HS-27A (cell line): Measurements from ENCODE around the gene ACTN4.
"Not testable (repeated sequence)": the region's sequence is repeated elsewhere in the genome, so short reads cannot be mapped to it uniquely, and the experiment has no call there.

Experiments used
- DNase-seq: peaks from one replicate; pipeline ENCODE4 v3.0.0-alpha.2; 2012; ENCODE audit warnings: low read depth, missing footprints

ACTN4 gene

GRCh38 chr19:38770228-38770948, 122.9 kb downstream of the ACTN4 start:
- DNase-seq, result not testable (repeated sequence)

DNA sequence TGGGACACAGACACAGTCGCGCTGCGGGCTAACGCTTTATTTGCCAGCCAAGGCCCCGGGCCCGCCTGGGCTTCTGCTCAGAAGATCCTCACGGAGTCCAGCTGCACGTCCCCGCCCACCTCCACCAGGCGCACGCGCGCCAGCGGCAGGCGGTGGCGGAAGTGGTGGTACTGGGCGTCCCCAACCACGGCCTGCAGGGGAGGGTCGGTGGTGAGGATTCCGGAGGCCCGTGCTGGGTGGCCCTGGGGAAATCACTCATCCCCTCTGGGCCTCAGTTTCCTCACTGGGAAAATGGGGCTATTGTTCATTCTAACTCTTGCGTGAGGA, 123.5 kb downstream of the ACTN4 start:
- DNase-seq, result not testable (repeated sequence)

DNA sequence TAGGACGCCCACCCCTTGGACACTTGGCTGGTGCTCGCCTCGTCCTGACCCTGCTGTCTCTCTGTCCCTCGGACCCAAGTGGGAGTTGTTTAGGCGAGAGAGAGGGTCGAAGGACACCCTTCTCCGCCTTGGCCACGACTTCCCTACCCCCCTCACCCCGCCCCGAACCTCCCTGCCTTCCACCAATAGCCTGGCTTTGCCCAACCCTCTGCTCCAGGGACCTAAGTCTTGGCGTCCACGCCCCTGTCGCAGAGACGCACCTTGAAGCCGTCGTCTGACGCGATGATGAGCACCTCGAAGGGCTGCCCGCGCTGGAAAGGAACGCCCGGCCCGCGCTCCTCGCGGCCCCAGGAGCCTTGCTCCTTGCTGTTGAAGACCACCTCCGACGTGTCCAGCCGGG, 124.1 kb downstream of the ACTN4 start:
- DNase-seq, result not testable (repeated sequence)

- DNase-seq, result no peak
Measured at GRCh38 chr19:38773469-38774177, 126.2 kb downstream of the ACTN4 start, which contains the start of gene LGALS7. Gene LGALS7 (minus strand): TSS chr19:38773517. CDS start chr19:38773492, 25 bp downstream.

DNA sequence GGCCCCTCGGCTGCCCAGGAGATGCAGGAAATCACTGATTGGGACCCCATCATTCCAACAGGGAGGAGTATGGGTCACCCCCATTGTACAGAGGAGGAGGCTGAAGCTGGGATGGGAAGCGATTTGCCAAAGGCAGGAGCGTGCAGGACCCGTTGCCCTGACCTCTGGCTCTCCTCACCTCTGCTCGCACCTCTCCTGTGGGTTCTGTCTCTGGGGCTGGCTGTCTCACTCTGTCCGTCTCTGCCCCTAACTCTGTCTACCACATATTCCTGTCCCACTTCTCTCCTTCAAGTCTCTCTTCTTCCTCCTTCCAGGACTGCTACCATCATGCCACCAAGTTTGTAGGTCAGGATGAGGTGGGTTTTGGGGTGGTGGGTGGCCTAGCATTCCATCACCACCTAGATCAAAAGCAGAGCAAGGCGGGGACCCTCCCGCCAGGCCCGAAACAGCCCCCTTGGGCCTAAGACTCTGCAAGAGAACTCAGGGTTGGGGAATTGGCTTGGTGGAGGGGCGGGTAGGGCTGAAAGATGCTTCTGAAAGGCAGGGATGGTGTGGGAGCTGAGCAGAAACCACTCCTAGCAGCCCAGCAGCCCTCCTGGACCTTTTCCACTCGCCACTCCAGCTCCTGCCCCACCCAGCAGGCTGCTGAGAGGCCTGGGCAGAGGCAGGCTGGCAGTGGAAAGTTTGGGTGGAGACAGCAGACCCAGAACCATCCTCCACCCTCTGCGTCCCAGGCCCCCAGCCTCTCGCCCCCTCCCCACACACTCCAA, 126.9 kb downstream of the ACTN4 start:
- no peak for DNase-seq

- DNase-seq, result no peak
Measured at GRCh38 chr19:38778733-38779132, 131.3 kb downstream of the ACTN4 start.

DNA sequence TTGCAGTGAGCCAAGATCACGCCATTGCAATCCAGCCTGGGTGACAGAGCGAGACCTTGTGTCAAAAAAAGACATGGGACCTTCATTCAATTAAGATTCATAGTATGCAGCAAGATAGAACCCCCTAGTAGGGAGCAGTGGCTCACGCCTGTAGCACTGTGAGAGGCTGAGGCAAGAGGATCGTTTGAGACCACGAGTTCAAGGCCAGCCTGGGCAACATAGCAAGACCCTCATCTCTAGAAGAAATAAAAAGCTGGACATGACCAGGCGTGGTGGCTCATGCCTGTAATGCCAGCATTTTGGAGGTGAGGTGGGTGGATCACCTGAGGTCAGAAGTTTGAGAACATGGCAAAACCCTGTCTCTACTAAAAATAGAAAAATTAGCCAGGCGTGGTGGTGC, 133.0 kb downstream of the ACTN4 start:
- DNase-seq, result no peak

DNA sequence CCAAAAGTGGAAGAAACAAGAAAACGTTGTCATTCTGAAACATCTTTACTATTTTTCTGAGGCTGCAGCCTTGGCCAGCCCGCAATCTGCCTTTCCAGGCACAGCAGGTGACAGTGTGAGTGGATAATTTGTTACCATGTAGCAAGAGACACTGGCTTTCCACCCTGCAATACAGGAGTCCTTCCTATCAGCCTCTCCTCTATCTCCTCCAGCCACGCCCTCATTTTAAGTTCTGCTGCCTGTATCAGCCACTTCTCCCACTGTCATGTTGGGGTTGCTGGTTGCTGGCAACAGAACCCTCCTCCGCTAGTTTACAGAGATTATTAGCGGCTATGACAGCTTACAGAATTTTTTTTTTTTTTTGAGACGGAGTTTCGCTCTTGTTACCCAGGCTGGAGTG, 133.6 kb downstream of the ACTN4 start:
- DNase-seq, result no peak
